Measurements from ENCODE around the gene TCP11L1.
"Not testable (repeated sequence)": the region's sequence is repeated elsewhere in the genome, so short reads cannot be mapped to it uniquely, and the experiment has no call there.

TCP11L1 gene

GRCh38 chr11:33033493-33033892 lies 5.9 kb upstream of the TCP11L1 start:
- no peak for DNase-seq (ENCODE audit: low spot score)

- DNase-seq (ENCODE audit: low spot score): no peak
Observed at GRCh38 chr11:33035011-33035410, 4.4 kb upstream of the TCP11L1 start.

DNA sequence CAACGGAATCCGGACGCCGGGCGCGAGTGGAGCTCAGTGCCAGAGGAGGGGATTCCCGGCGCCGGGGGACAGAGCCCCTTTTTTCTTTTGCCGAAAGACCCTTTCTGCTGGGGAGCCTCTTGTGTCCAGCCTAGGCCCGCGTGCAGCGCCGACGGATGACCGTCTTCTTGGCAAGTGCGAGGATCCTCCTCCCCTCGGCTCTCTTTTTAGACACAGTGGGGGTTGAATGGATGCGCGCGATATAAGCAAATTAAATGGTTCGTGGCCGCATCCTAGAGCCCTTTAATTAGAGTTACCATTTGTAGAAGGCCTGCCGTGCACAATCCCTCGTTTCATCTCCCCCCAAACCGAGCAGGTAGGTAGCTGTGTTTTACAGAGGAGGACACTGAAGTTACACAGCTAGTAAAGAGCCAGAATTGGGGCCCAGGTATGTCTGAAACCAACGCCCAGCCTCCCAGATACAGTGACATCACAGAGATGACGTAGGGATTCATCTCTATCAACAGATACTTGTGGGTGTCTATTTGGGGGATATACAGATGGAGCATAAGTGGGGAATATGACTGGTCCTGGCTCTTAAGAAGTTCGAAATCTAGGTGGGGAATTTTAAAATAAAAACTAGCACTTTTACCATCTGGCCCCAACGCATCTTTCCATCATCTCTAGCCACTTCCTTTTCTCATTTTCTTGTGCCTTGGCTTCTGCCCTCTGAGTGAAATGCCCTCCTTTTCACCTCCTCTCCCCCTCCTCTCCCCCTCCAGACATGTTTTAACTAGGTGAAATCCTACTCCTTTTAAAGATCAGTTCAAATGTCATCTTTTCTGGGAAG lies 875 bp downstream of the TCP11L1 start:
- DNase-seq (ENCODE audit: low spot score): peak; percentile 25

DNA sequence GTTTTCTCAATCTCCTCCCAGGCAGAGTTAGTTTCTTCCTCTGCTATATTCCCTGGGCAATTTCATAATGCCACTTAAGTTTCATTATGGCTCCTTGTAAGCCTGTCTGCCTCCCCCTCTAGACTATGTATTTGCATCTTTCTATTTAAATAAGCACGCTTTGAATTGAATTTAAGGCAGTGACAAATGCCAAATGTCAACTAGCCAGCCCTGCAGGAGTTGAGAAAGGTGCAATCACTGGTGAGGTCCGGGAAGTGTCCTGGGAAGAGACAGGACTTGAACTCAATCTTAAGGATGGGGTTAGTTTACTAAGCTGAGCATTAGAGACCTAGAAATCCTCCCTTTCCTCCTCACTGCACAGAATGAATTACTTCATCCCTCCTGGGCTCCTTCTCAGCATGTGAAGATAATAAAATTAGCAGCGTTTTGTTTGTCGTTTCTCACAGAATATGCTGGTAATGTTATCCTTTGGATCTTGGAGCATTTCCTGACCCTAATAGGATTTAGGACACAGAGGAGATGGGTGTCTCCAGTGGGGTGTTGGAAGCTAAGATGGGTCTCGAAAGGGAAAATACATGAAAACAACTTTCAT lies 1.6 kb downstream of the TCP11L1 start:
- DNase-seq (ENCODE audit: low spot score): no peak

DNA sequence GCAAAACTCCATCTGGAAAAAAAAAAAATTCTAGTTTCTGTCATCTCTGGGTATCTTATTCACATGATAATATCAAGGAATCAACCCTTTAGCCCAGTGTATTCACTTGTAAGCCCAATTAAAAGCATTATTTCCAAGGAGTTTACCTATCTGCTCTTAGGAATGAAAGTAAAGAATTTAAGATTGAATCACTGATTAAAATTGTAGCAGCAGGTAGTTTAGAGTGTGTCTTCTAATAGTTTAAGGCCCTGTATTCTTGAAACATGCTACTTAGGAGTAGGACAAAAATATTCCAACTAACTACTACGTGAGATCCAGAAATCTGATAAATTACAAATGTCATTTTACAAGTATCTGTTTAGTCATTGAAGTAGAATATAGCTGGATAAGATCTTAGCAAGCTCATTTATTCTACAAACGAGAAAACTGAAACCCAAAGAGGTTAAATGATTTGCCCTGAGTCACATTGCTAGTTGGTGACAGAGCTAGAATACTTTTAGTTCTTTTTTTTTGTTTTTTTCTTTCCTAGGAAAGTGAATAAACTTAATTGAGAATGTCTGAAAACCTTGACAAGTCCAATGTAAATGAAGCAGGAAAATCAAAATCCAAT lies 4.0 kb downstream of the TCP11L1 start:
- DNase-seq (ENCODE audit: low spot score): peak; percentile 14

DNA sequence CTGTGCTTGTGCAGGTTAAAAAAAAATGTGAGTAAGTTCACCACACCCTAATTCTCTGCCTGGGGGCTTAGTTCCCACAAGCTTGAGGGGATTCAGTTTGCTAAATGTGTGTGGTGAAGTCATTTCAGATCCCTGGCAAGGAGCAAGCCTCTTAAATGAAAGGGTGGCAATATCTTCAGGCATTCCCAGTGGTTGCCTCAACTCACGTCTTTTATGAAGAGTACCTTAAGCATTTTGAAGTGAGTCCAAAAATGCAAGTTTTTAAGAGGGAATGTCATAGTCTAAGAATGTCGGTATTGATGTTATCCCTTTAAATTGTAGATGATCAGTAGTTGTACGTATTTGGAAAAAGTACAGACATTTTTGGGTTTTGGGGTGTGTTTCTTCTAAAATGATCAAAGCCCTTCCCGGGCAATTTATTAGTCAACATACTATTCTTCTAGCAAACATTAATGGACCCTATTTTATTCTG lies 4.9 kb downstream of the TCP11L1 start:
- peak; percentile 62 for DNase-seq (ENCODE audit: low spot score)

DNA sequence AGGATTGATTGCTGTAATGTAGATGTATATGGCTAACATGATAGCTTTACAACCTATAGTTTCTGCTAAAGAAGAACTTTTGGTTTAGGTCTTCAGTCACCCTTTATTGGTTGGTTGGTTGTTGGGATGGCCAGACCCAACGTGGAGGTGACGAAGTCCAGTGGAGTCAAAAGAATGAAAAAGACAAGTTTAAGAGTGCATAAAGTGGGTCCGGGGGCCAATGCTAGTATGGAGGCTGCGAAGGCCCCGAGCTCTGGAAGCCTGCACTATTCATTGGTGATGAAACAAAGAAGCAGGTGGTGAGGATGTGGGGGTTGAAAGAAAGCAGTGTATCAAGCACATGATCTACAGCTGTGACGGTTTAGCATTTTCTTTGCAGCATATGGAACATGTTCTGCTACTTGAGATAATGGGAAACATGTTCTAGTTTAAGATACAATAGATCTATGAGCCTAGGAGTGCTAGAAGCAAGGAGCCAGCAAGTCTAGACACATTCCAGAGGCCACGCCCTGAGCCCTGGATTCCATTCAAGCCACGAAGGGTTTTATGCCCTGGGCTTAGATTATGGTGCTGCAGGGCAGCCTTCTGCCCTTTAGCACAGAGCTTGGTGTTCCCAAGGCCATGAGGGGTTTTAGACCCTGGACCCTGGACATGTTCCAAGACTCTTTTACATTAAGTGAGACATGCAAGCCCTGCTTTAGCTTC lies 6.3 kb downstream of the TCP11L1 start:
- peak; percentile 20 for DNase-seq (ENCODE audit: low spot score)

DNA sequence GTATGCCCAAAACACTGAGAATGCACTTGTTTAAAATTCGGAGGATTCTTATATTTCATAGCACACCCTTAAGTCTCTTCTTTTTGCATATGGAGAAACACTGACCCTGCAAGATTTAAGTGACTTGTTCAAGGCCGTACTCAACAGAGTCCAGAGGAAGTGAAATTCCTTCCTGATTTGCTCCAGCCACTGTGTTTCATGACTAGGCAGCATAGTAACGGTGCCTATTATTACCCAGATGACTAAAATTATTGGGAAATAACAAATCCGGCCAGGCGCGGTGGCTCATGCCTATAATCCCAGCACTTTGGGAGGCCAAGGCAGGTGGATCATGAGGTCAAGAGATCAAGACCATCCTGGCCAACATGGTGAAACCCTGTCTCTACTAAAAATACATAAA lies 9.3 kb downstream of the TCP11L1 start:
- DNase-seq (ENCODE audit: low spot score): not testable (repeated sequence)

DNA sequence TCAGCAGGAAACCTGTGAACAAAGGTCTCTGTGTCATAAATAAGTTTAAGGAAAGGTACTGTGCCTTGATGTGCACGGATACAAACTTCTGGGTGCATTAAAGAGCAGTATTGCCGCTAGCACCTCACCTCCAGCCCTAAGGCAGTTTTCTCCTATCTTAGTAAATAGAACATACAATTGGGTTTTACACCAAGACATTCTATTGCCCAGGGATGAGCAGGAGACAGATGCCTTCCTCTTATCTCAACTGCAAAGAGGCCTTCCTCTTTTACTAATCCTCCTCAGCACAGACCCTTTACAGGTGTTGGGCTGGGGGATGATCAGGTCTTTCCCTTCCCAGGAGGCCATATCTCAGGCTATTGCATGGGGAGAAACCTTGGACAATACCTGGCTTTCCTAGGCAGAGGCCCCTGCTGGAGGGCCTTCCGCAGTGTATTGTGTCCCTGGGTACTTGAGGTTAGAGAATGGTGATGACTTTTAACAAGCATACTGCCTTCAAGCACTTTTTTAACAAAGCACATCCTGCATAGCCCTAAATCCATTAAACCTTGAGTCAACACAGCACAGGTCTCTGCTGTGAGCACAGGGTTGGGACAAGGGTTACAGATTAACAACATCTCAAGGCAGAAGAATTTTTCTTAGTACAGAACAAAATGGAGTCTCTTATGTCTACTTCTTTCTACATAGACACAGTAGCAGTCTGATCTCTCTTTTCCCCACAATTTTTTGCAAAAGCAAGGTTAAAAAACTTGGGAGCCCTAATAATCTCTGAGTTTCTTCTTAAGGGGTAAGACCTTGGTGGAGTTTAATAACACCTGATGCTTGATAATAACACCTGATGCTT lies 10.4 kb downstream of the TCP11L1 start:
- peak; percentile 45 for DNase-seq (ENCODE audit: low spot score)

GRCh38 chr11:33052231-33052630 lies 12.9 kb downstream of the TCP11L1 start:
- no peak for DNase-seq (ENCODE audit: low spot score)

DNA sequence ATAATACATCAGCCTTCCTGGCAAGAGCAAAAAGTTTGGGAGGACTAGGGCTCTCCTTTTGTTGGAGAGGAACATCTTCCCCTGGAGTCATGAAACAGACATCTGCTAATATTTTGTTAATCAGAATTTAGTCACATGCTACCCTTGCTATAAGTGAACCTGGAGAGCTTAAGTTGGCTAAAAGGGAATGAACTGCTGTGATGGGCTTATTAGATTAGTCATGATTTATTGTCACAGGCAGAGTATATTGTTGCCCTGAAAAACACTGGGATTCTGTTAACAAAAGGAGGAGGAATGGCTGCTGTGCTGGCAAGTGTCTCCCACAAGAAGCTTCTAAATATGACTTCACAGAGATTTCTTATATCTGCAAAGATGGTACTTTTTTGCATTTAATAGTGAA lies 16.0 kb downstream of the TCP11L1 start:
- no peak for DNase-seq (ENCODE audit: low spot score)

- no peak for DNase-seq (ENCODE audit: low spot score)
Observed at GRCh38 chr11:33057284-33057683, 17.9 kb downstream of the TCP11L1 start.

DNA sequence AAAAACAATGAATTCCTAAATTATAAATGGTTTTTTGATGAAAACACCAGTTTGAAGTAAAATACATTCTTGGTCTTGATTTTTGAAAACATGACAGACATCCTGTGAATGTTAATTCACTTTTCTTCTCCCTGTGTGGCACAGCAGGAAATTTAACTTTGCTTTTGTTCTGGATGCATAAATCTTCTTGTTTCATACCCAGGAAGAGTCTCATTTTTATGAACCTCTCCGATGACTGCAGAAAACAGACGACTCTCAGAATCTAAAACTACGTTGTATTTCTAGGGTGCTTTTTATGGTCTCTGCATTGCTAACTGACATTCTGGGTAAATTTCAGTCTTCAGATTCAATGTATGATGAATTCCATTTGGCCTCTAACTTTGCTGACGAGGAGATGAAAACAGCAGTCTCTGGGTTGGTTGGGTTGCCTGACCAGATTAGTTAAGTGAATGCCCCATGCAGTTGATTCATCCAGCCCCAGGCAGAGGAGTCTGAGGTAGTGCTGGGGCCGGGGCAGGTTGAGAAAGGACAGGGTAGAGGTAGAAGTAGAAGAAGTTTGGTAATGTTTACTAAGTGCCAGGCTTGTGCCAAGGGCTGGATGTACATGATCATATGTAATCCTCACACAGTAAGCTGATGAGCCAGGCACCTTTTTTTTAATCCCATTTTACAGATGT lies 20.1 kb downstream of the TCP11L1 start:
- no peak for DNase-seq (ENCODE audit: low spot score)

GRCh38 chr11:33060271-33060670 lies 20.9 kb downstream of the TCP11L1 start:
- DNase-seq (ENCODE audit: low spot score): no peak

DNA sequence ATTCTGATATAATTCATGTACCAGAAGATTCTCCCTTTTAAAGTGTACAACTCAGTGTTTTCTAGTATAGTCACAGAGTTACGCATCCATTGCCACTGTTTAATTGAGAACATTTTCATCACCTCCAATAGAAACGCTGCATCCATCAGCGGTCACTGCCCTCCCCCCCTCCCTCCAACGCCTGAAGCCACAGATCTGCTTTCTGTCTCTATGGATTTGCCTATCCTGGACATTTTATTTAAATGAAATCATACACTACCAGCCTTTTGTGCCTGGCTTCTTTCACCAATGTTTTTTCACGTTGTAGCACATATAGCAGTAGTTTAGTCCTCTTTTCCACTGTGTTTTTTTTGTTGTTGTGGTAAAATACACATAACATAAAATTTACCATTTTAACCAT lies 22.8 kb downstream of the TCP11L1 start:
- DNase-seq (ENCODE audit: low spot score): no peak

- no peak for DNase-seq (ENCODE audit: low spot score)
Observed at GRCh38 chr11:33063326-33063881, 24.0 kb downstream of the TCP11L1 start.

- DNase-seq (ENCODE audit: low spot score): no peak
Observed at GRCh38 chr11:33064033-33064825, 24.9 kb downstream of the TCP11L1 start.

- DNase-seq (ENCODE audit: low spot score): no peak
Observed at GRCh38 chr11:33064866-33065265, 25.5 kb downstream of the TCP11L1 start.

DNA sequence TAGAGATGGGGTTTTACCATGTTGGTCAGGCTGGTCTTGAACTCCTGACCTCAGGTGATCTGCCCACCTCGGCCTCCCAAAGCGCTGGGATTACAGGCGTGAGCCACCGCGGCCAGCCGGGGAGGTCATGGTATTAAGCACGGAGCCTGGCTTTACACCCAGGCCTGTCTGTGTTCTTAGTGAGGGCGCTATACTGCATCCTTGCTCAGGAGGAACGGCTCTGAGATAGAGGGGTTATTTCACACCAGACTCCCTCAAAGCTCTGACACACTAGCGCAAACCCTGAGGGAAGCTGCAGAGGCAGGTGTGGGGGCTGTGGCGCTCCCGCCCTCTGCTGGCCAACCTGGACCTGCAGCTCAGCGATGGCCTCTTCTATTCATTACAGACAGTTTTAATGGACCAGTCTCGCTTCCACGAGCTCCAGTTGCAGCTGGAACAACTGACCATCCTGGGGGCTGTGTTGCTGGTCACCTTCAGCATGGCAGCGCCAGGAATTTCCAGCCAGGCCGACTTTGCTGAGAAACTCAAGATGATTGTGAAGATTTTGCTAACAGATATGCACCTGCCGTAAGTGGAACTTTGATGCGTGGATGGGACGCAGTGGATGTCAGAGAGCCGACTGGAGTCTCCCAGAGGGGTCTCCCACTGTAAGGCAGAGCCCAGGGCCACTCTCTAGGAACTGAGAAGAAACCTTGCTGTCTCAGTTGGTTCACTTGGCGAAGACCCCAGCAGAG lies 26.2 kb downstream of the TCP11L1 start:
- peak; percentile 63 for DNase-seq (ENCODE audit: low spot score)

Measured in kidney tubule cell (primary cell).